IMR-90 (cell line): ENCODE data around the gene TGM1. TPM values are rescaled to one million over a fixed set of nuclear protein-coding genes. Genes with fewer than 3 reads are reported as not detected.
A peak's percentile ranks its signal among the peaks of the same experiment; 100 is the strongest.

Source experiments
- ATAC-seq: fragments of 200-7000 bp; cut with Tn5 transposase; 2 replicates; pipeline ENCODE4 v1.9.1; 2020; ENCODE audit warnings: low read depth, mild to moderate bottlenecking, moderate library complexity
- BruUV-seq: library from RNA; stranded (reverse); fragments of 400-500 nt; replicated peaks from 2 replicates; lab custom pipeline; 2021; lab: Mats Ljungman, UMichigan
- CTCF ChIA-PET: fragments of 300-600 bp; formaldehyde crosslinking; extraction: SDS; loops from one replicate; lab custom pipeline; 2021; ENCODE audit warnings: antibody characterized with exemption; lab: Yijun Ruan, JAX
- POLR2A ChIA-PET: fragments of 300-600 bp; sonication (Branson Sonifier 250); formaldehyde crosslinking; loops from one replicate; lab custom pipeline; 2022; ENCODE audit warnings: antibody characterized with exemption; ENCODE audit not compliant: unreplicated experiment; lab: Charles Lee
- DNase-seq: peaks from one replicate; pipeline ENCODE4 v3.0.0; 2013
- H2AFZ ChIP-seq: replicated peaks from 2 replicates; pipeline ENCODE3; 2013; ENCODE audit warnings: low read length, mild to moderate bottlenecking; ENCODE audit not compliant: poor library complexity
- H2AK5ac ChIP-seq: 2 replicates; pipeline ENCODE4 v1.6.1; 2013; ENCODE audit warnings: low read depth, low read length, inconsistent platforms
- H2AK9ac ChIP-seq: replicated peaks from 2 replicates; pipeline ENCODE3; 2013; ENCODE audit warnings: mild to moderate bottlenecking, low read depth, low read length, moderate library complexity; ENCODE audit not compliant: poor library complexity
- H2BK120ac ChIP-seq: 2 replicates; pipeline ENCODE4 v1.6.1; 2013; ENCODE audit warnings: low read depth, low read length, inconsistent platforms
- H2BK15ac ChIP-seq: 3 replicates; pipeline ENCODE4 v1.6.1; 2013; ENCODE audit warnings: low read depth, low read length, inconsistent platforms
- H2BK20ac ChIP-seq: 2 replicates; pipeline ENCODE4 v1.6.1; 2013; ENCODE audit warnings: low read depth, mild to moderate bottlenecking, inconsistent platforms, low read length, moderate library complexity
- H2BK5ac ChIP-seq: 2 replicates; pipeline ENCODE4 v1.6.1; 2013; ENCODE audit warnings: mild to moderate bottlenecking, low read depth, low read length, inconsistent platforms; ENCODE audit not compliant: poor library complexity, severe bottlenecking
- H3K14ac ChIP-seq: replicated peaks from 2 replicates; pipeline ENCODE4 v1.6.1; 2013; ENCODE audit warnings: low read depth, low read length, inconsistent platforms
- H3K18ac ChIP-seq: 2 replicates; pipeline ENCODE4 v1.6.1; 2013; ENCODE audit warnings: low read depth, low read length, control low read depth
- H3K23ac ChIP-seq: 2 replicates; pipeline ENCODE4 v1.6.1; 2013; ENCODE audit warnings: low read depth, low read length, inconsistent platforms
- H3K27ac ChIP-seq: 2 replicates; pipeline ENCODE4 v1.5.1; 2013; ENCODE audit warnings: mild to moderate bottlenecking, control low read depth, low read length; ENCODE audit not compliant: insufficient read depth
- H3K27me3 ChIP-seq: 2 replicates; pipeline ENCODE4 v1.6.1; 2013; ENCODE audit warnings: low read length; ENCODE audit not compliant: control insufficient read depth, insufficient read depth
- H3K36me3 ChIP-seq: 2 replicates; pipeline ENCODE4 v1.6.1; 2013; ENCODE audit warnings: low read length, mixed read lengths; ENCODE audit not compliant: control insufficient read depth, insufficient read depth
- H3K4ac ChIP-seq: 2 replicates; pipeline ENCODE4 v1.6.1; 2013; ENCODE audit warnings: low read depth, low read length, inconsistent platforms
- H3K4me1 ChIP-seq: 2 replicates; pipeline ENCODE4 v1.6.1; 2013; ENCODE audit warnings: low read length, mixed read lengths; ENCODE audit not compliant: control insufficient read depth, insufficient read depth
- H3K4me2 ChIP-seq: 2 replicates; pipeline ENCODE4 v1.6.1; 2013; ENCODE audit warnings: low read depth, mild to moderate bottlenecking, control low read depth, low read length, moderate library complexity
- H3K4me3 ChIP-seq: 2 replicates; pipeline ENCODE4 v1.5.1; 2013; ENCODE audit warnings: low read depth, mild to moderate bottlenecking, control low read depth, low read length, moderate library complexity; ENCODE audit not compliant: insufficient read depth
- H3K56ac ChIP-seq: 2 replicates; pipeline ENCODE4 v1.6.1; 2013; ENCODE audit warnings: low read length, inconsistent platforms; ENCODE audit not compliant: insufficient read depth; ENCODE audit errors: extremely low read depth
- H3K79me1 ChIP-seq, 2 experiments: 2 replicates each; pipeline ENCODE4 v1.6.1; 2013; ENCODE audit warnings: low read length in 2 of 2, inconsistent platforms in 1 of 2, low read depth in 1 of 2
- H3K9ac ChIP-seq: 2 replicates; pipeline ENCODE4 v1.6.1; 2013; ENCODE audit warnings: low read depth, low read length, control low read depth
- H3K9me1 ChIP-seq: 2 replicates; pipeline ENCODE4 v1.6.1; 2013; ENCODE audit warnings: low read length, inconsistent platforms; ENCODE audit not compliant: insufficient read depth
- H3K9me3 ChIP-seq: 2 replicates; pipeline ENCODE4 v1.6.1; 2013; ENCODE audit warnings: low read length; ENCODE audit not compliant: control insufficient read depth, insufficient read depth
- H4K20me1 ChIP-seq: 2 replicates; pipeline ENCODE4 v1.6.1; 2013; ENCODE audit warnings: low read length, inconsistent platforms; ENCODE audit not compliant: insufficient read depth
- H4K5ac ChIP-seq: 2 replicates; pipeline ENCODE4 v1.6.1; 2013; ENCODE audit warnings: mild to moderate bottlenecking, low read depth, low read length, control low read depth
- H4K8ac ChIP-seq, 2 experiments: 2 replicates each; pipeline ENCODE4 v1.6.1; 2013; ENCODE audit warnings: low read depth in 2 of 2, low read length in 2 of 2, control low read depth in 1 of 2, inconsistent platforms in 1 of 2
- H4K91ac ChIP-seq: 2 replicates; pipeline ENCODE4 v1.6.1; 2013; ENCODE audit warnings: low read depth, low read length, inconsistent platforms; ENCODE audit not compliant: insufficient read depth
- CEBPB ChIP-seq: IDR thresholded peaks from 2 replicates; pipeline ENCODE4 v1.6.1; 2012; ENCODE audit warnings: low read depth, low read length, improper control_type of control experiment
- FOS ChIP-seq: fragments of 150-350 bp; IDR thresholded peaks from 2 replicates; pipeline ENCODE4 v1.6.1; 2016; ENCODE audit warnings: low read depth, low read length
- MAFK ChIP-seq: IDR thresholded peaks from 2 replicates; pipeline ENCODE4 v1.6.1; 2012; ENCODE audit warnings: low read depth, low read length, improper control_type of control experiment
- MAZ ChIP-seq: IDR thresholded peaks from 2 replicates; pipeline ENCODE4 v1.6.1; 2012; ENCODE audit warnings: low read depth, mild to moderate bottlenecking, low read length, improper control_type of control experiment, moderate library complexity, borderline replicate concordance
- MXI1 ChIP-seq: IDR thresholded peaks from 2 replicates; pipeline ENCODE4 v1.6.1; 2012; ENCODE audit warnings: low read depth, mild to moderate bottlenecking, low read length, moderate library complexity, borderline replicate concordance
- NFE2L2 ChIP-seq: fragments of 150-350 bp; IDR thresholded peaks from 2 replicates; pipeline ENCODE4 v1.6.1; 2016; ENCODE audit warnings: low read depth, mild to moderate bottlenecking, low read length
- POLR2A ChIP-seq: IDR thresholded peaks from 2 replicates; pipeline ENCODE4 v1.6.1; 2012; ENCODE audit warnings: mild to moderate bottlenecking, low read depth, low read length
- RAD21 ChIP-seq: IDR thresholded peaks from 2 replicates; pipeline ENCODE4 v1.6.1; 2012; ENCODE audit warnings: low read length, improper control_type of control experiment
- RCOR1 ChIP-seq: IDR thresholded peaks from 2 replicates; pipeline ENCODE4 v1.6.1; 2012; ENCODE audit warnings: mild to moderate bottlenecking, low read length, improper control_type of control experiment; ENCODE audit not compliant: insufficient replicate concordance
- RFX5 ChIP-seq: IDR thresholded peaks from 2 replicates; pipeline ENCODE4 v1.8.0; 2012; ENCODE audit warnings: low read depth, mild to moderate bottlenecking, low read length, moderate library complexity
- SMC3 ChIP-seq: fragments of 150-350 bp; IDR thresholded peaks from 2 replicates; pipeline ENCODE4 v1.6.1; 2016; ENCODE audit warnings: low read depth, mild to moderate bottlenecking, antibody characterized with exemption, low read length, moderate library complexity
- USF2 ChIP-seq: fragments of 150-350 bp; IDR thresholded peaks from 2 replicates; pipeline ENCODE4 v1.6.1; 2017; ENCODE audit warnings: mild to moderate bottlenecking, antibody characterized with exemption, low read length, low read depth
- WGBS, 2 experiments: methylation state at CpG; one replicate each; pipeline versions ENCODE4 v1.1.5 to v1.1.7; 2013; ENCODE audit warnings: missing lambda C conversion rate in 2 of 2; ENCODE audit not compliant: insufficient read length in 1 of 2; ENCODE audit errors: extremely low coverage in 2 of 2; 5-methylcytosine and 5-hydroxymethylcytosine counted together
- dilution Hi-C: fragments of 300-500 bp; cut with HindIII; formaldehyde crosslinking; loops from one replicate; pipeline ENCODE4 v1.14.3; 2018; ENCODE audit warnings: low sequenced_read_pairs; ENCODE audit not compliant: unreplicated experiment
- in situ Hi-C: fragments of 300-500 bp; cut with MboI; formaldehyde crosslinking; loops from 3 replicates; pipeline ENCODE4 v1.14.3; 2019; ENCODE audit warnings: low sequenced_read_pairs, inconsistent platforms, mixed read lengths
- intact Hi-C: fragments of 100-400 bp; cut with micrococcal nuclease; formaldehyde crosslinking; loops from 2 replicates; pipeline ENCODE4 v1.10.0; 2022
- polyA plus RNA-seq, 3 experiments: library from polyadenylated mRNA; depleted of rRNA; stranded (reverse); fragments of >200 nt; gene quantifications; 2 replicates each; pipeline ENCODE4 v1.2.3, GENCODE V29; 2012; ENCODE audit warnings: low replicate concordance in 1 of 3
- total RNA-seq: library from RNA; depleted of rRNA; stranded (reverse); fragments of >200 nt; gene quantifications from 2 replicates; pipeline ENCODE4 v1.2.3, GENCODE V29; 2012
- TF ChIP-seq, protein P1 (sequence below): fragments of 150-350 bp; IDR thresholded peaks from 2 replicates; pipeline ENCODE4 v1.6.1; 2016; ENCODE audit warnings: low read depth, mild to moderate bottlenecking, low read length, moderate library complexity, borderline replicate concordance

TGM1 gene
- total and polyA plus RNA-seq, 2 of the 4 experiments (the other 2 are of a cell fraction) = 0.72 to 3.3 TPM

DNA sequence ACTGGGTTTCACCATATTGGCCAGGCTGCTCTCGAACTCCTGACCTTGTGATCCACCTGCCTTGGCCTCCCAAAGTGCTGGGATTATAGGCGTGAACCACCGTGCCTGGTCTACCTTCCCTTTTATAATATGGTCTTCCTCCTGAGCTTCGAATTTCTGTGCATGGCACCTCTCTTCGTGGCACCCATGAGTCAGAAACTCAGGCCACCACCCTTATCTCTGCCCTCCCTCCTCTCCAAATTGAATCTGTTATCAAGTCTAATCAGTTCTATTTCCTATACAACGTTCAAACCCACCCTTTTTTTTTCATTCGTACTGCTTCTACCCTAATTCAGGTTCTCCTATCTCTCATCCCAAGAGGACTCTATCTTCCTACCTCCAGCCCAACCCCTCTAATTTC is 15.6 kb downstream of the TGM1 start (continued):
- TF ChIP-seq MAZ = no peak
- no peak for TF ChIP-seq RAD21
- no peak for TF ChIP-seq CEBPB
- TF ChIP-seq FOS = no peak

- Histone ChIP-seq H3K27ac (no peak overlapping the region), H3K9ac (peak overlapping the region; percentile 51; the same call in 1 of the 2 replicates), H2BK20ac (no peak overlapping the region), H3K4me3 (no peak overlapping the region), H2AK9ac (no peak overlapping the region), H3K9me1 (peaks cover 14% of the 10 kb centered on the region), H4K5ac (peak overlapping the region; percentile 82), H3K56ac (no peak overlapping the region), H2BK15ac (no peak overlapping the region), H3K79me1 (peaks cover 3 to 8% of the 10 kb centered on the region in 2 experiments; a peak in 3 of 4 replicates), H3K14ac (peak overlapping the region; percentile 37; the same call in 1 of the 2 replicates), H2BK5ac (no peak overlapping the region), H3K18ac (peak overlapping the region; percentile 46; the same call in 1 of the 2 replicates), H2BK120ac (peak overlapping the region; percentile 19; the same call in 1 of the 2 replicates), H3K27me3 (no peaks in the 10 kb centered on the region), H2AFZ (peak overlapping the region; percentile 78), H4K91ac (no peak overlapping the region), H3K4ac (no peak overlapping the region), H3K9me3 (no peaks in the 10 kb centered on the region), H2AK5ac (no peak overlapping the region), H4K20me1 (no peaks in the 10 kb centered on the region; the same call in 1 of the 2 replicates), H3K4me2 (peak overlapping the region; percentile 47; the same call in 1 of the 2 replicates), H4K8ac (peak overlapping the region in 1 of 2 experiments; percentile 91; a peak in 3 of 4 replicates), H3K23ac (no peak overlapping the region), H3K4me1 (peaks cover 10% of the 10 kb centered on the region), H3K36me3 (no peaks in the 10 kb centered on the region)
- dilution Hi-C loops = no loop called here
- no CpG with 5 or more reads among the region's 3 CpGs for WGBS, 2 experiments
- ChIA-PET CTCF (interaction anchor here (0.6 to 1.0 kb wide), 2 partner anchors 50 to 69 kb away, joined by 3 to 4 read pairs; no protein-coding TSS in a partner anchor), POLR2A (no interaction called here)
- BruUV-seq = no TSS peak
- DNase-seq (peak; percentile 25), ATAC-seq (no peak)
- intact Hi-C loops = no loop called here
- in situ Hi-C loops = no loop called here
- no peak for TF ChIP-seq USF2
- TF ChIP-seq MAFK = no peak
- no peak for TF ChIP-seq FOS
- no peak for TF ChIP-seq NFE2L2
- TF ChIP-seq, protein P1, sequence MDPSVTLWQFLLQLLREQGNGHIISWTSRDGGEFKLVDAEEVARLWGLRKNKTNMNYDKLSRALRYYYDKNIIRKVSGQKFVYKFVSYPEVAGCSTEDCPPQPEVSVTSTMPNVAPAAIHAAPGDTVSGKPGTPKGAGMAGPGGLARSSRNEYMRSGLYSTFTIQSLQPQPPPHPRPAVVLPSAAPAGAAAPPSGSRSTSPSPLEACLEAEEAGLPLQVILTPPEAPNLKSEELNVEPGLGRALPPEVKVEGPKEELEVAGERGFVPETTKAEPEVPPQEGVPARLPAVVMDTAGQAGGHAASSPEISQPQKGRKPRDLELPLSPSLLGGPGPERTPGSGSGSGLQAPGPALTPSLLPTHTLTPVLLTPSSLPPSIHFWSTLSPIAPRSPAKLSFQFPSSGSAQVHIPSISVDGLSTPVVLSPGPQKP = no peak
- no peak for TF ChIP-seq MXI1
- TF ChIP-seq MAZ = no peak
- no peak for TF ChIP-seq POLR2A
- no peak for TF ChIP-seq RCOR1
- no peak for TF ChIP-seq RFX5
- TF ChIP-seq SMC3 = no peak
- no peak for TF ChIP-seq RAD21
These were observed 16.2 kb downstream of the TGM1 start for GRCh38 chr14:24246765-24247212.
